Measurements from ENCODE around the gene NCLN.
A peak's percentile ranks its signal among the peaks of the same experiment; 100 is the strongest.
"Not testable (repeated sequence)": the region's sequence is repeated elsewhere in the genome, so short reads cannot be mapped to it uniquely, and the experiment has no call there.

The NCLN gene

GRCh38 chr19:3184847-3185460 is 776 bp upstream of the NCLN start:
- peak; percentile 83 for DNase-seq

GRCh38 chr19:3186160-3186688 is 494 bp downstream of the NCLN start:
- DNase-seq = no peak

DNA sequence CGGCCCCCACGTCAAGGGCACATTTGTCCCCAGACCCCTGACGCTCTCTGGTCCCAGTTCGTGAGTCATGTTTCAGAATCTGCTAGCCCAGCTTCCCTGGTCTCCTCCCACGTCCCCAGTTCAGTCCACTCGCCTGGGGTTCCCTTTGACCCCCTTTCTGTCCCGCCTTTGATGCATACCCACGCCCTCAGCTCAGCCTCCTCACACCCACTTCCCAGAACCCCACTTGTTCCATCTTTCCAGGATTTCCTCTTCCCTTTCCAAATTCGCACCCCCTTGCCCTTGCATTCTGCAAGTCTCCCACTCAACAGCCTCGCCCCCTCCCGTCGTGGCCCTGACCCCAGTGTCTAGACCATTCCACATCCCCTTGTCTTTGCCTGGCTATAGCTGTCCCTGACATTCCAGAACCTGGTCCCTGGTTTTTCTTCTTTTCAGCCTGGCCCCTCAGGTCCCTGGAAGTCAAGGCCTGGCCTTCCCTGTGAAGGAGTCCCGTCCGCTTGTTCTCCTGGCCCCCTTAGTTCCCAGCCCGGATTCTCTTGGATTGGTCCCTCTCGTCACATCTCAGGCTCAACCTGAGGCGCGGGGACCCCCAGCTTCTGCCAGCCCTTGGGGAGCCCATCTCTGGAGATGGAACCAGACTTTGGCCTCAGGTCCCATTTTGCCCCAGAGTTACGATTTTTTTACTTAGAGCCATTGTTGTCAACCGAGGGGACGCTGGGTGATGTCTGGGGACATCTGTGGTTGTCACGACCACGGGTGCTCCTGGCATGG is 1.3 kb downstream of the NCLN start:
- DNase-seq = no peak

DNA sequence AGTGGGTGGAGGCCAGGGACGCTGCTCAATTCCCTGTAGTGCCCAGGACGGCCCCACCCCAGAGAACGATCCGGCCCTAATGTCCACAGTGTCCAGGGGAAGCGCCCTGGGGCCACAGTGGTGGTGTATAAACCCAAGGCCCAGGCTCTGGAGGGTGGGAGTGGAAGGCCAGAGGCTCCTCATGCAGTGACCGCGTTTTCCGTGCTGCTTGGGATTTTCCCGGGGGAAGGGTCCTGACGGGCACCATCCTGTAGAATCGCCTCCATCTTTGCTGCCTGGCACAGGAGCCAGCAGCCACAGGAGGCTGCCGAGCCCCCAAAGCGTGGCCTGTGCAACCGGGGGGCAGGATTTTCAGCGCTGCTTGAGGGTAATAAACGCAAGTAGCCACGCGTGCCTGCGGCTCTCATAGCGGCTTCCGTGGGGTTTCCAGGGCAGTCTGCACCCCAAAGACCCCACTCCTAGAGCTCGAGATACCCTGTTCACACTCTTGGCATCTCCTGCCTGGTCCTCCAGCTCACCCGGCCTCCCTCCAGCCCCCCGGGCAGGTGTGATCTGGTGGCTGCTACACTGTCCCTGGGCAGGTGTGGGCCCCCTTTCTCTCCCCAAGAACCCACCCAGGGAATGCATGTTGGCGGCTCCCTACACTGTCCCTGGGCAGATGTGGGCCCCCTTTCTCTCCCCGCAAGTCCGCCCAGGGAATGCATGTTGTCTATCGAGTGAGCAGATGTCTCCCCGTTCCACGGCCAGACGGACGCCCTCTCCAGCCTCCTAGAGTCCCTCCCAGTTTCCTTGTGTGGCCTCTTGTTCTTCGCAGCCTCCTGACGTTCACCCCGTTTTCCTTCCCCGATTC is 2.2 kb downstream of the NCLN start:
- no peak for DNase-seq

DNA sequence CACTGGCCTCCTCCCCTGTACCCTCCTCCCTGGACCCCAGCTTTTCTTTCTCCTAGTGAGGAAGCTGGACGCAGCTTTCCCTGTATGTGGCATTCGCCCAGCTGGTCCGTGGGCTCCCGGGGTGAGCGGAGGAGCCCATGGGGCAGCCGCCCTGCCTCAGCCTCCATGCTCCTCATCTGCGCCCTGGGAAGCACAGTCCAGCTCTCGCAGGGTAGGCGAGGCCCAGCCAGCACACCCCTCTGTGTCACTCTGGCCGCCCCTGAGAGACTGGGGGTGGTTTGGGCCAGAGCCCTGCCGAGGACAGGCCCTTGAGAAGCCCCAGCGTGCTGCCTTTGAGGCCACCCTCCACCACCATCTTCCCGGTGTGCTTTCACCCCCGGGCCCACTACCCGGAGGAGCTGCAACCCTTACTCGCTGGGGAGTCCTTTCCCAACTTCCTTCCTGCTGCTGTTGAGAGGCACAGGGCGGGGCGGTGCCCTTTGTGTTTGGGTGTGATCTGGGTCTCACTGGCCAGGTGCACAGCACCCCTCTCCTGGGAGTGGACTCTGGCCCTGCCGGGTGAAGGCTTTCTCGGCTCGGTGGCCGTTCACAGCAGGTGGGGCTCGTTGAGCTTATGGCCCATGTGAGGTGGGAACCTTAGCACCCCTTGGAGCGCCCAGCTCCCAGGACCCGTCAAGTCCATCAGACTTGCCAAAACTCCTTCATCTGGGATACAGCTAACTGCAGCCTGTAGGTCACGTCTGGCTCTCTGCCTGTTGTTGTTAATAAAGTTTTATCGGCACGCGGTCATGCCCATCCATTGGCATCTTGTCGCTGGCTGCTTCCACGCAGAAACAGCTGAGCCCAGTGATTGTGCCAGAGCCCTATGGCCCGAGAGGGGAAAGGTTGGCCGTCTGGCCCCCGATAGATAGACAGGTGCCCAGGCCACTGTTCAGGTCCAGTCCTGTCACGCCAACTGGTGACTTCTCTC is 3.2 kb downstream of the NCLN start:
- no peak for DNase-seq

GRCh38 chr19:3189702-3190469 is 4.2 kb downstream of the NCLN start:
- no peak for DNase-seq

DNA sequence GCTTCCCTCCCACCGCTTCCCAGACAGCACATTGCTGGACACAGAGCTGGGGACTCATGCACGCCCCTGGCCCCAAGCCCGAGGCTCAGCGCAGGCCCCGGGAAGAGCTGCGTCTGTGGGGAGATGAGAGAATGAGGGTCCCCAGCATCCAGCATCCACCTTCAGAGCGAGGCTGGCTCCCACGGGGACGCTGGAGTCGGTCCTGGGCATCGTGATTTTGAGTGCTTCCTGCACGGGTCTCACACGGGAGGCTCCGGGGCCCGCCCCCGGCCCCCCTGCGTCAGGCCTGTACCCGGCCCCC is 4.7 kb downstream of the NCLN start:
- no peak for DNase-seq

- DNase-seq = no peak
These were observed 5.4 kb downstream of the NCLN start for GRCh38 chr19:3190921-3191805.

DNA sequence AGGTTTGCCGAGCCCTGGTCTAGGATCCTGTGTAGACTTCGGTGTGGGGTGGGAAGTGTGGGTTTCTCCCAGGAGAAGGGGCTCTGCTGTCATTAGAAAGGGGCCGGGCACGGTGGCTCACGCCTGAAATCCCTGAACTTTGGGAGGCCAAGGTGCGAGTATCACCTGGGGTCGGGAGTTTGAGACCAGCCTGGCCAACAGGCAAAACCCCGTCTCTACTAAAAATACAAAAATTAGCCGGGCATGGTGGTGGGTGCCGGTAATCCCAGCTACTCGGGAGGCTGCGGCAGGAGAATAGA is 6.0 kb downstream of the NCLN start:
- DNase-seq = not testable (repeated sequence)

GRCh38 chr19:3192228-3192635 is 6.5 kb downstream of the NCLN start:
- DNase-seq = no peak

DNA sequence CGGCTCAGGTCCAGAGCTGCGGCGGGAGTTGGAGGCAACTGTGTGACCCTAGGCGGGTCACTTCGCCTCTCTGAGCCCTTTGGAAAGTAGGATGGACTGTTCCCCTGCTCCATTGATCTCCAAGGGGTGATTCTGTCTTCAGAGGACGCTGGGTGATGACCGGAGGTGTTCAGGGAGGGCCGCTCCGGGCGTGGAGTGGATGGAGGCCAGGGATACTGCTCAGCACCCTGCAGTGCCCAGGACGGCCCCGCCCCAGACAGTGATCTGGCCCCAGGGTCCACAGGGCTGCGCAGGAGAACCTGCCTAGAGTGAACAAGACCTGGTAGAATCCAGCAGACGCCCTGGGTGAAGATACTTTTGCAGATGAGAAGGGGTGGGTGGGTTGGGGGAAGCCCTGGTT is 7.0 kb downstream of the NCLN start:
- no peak for DNase-seq

DNA sequence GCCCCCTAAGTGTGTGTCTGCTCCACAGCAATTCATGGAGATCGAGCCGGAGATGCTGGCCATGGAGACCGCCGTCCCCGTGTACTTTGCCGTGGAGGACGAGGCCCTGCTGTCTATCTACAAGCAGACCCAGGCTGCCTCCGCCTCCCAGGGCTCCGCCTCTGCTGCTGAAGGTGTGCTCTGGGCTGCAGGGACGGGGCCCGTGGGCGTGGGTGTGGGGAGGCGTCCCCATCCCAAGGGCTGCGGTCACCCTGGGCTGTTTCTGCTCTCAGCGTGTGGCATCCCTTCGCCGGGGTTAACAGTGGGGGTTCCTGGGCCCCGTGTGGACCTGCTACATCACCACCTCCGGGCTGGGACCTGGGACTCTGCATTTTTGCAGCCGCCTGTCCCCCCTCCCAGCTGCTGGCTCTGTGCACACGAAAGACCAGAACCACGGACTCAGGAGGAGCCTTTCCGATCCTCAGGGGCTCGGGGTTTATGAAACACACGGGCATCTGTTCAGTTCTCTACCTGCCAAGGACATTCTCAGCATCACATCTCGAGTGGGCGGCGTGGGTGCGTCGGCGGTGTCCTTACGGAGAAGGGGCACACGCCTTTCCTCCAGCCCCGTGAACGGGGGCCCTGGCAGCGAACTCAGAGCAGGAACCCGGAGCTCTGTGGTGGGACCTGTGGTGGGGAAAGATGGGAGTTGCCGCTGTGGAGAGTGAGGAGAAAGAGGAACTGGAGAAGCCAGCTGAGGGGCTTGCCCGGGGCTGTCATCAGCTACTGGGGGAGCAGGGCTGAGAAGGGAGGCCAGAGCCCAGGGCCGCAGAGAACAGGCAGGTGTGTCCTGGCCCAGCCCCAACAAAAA is 7.8 kb downstream of the NCLN start:
- DNase-seq = no peak

DNA sequence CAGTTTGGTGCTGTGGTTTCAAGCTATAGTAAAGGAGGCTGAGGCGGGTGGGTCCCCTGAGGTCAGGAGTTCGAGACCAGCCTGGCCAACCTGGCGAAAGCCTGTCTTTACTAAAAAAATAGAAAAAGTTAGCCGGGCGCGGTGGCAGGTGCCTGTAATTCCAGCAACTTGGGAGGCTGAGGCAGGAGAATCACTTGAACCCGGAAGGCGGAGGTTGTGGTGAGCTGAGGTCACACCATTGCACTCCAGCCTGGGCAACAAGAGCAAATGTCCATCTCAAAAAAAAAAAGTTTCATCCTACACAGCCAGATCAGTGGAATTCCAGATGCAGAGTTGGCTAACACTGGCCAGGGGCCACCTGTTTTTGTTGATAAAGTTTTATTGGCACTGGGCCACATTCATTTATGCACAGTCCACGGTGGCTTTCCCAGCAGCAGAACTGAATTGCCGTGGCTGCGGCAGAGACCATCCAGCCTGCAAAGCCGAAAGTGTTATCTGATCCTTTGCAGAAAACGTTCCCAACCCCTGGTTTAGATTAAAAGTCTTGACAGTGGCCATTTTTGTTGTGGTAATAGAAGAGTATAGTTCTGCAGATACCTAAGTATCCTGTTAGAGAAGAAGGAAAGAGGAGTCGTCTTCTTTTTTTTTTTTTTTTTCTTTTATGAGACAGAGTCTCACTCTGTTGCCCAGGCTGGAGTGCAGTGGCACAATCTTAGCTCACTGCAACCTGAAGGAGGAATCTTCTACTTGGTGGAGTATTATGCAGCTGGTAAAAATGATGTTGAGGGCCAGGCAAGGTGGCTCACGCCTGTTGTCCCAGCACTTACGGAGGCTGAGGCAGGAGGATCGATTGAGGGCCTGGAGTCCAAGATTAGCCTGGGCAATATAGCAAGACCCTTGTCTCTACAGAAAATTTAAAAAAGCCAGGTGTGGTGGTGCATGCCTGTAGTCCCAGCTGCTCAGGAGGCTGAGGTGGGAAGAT is 8.7 kb downstream of the NCLN start:
- DNase-seq = no peak

GRCh38 chr19:3196064-3196932 is 10.6 kb downstream of the NCLN start:
- no peak for DNase-seq

DNA sequence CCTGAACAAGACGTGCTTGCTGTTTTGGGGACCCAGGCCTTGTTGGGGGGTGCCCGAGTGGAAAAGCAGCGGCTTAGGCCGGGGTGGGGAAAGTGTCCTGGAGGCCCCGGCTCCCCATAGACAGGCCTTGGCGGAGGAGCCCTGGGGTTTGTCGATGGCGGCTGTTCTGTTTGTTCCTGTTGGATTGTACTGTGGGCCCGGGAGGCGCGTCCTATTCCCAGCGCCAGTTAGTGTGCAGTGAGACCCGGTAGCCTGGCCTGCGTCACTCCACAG is 11.1 kb downstream of the NCLN start:
- DNase-seq = no peak

DNA sequence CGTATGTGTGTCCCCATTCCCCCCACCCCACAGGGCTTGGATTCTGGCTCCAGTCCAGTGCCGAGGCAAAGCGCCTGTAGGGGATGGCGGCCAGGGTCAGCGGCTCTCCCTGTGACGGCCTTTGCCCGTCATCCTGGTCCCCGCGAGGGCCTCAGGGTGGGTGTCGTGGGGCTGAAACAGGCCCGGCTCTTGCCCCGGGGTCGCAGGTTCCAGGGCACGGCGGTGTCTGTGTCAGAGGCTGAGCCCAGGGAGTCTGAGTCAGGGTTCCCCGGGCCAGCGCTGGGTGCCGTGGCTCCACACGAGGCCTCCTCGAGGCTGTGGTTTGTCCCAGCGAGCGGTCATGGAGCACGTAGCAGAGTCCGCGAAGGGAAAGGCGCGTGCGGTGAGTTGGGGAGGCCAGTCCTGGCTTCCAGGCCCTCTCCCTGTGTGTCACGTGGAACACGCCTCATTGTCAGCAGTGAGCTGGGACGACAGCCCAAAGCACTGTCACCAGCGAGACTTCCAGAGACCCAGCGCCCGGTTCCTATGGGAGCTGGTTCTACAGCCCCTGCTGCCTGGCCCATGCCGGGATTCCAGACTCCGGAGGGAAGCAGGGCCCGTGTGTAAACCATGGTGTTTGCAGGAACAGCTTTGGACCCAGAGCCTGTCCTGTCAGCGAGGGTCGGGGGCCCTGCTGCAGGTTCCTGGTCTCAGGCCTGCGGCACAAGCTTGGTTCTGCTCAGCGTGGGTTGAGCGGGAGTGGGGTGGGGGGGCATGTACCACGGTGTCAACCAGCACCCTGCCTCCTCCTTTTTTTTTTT is 13.4 kb downstream of the NCLN start:
- DNase-seq = no peak

DNA sequence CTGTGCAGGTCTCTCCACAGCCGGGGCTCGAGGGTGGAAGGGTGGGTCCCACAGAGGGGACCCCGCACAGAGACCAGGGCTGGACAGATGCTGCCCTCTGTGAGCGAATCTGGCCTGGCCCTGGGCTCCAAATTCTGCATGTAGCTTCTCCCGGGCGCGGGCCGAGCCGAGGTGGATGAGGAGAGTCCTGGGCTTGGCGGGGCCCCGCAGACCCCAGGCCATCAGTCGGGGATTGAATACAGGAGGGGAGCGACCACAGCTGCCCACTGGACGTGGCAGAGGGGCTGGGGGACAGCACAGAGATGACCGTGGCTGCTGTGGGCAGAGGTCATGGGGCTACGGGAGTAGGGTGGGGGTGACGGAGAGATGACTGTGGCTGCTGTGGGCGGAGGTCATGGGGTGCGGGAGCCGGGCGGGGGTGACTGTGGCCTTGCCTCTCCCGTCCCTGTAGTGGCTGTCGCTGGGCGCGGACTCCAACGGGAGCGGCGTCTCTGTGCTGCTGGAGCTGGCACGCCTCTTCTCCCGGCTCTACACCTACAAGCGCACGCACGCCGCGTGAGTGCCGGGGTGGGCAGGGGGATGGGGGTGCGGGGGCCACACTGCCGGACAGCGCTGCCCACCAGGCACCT is 15.5 kb downstream of the NCLN start:
- DNase-seq = no peak

Data from KG1 (cell line).